ENCODE results near the gene RHO. TPM values are rescaled to one million over a fixed set of nuclear protein-coding genes. Genes with fewer than 3 reads are reported as not detected.
A peak's percentile ranks its signal among the peaks of the same experiment; 100 is the strongest.

Gene RHO
- total and polyA plus RNA-seq, 2 donors (not counting 1 experiment from before 2014, with no cell fraction given), result 0.10 TPM; not detected in 1

DNA sequence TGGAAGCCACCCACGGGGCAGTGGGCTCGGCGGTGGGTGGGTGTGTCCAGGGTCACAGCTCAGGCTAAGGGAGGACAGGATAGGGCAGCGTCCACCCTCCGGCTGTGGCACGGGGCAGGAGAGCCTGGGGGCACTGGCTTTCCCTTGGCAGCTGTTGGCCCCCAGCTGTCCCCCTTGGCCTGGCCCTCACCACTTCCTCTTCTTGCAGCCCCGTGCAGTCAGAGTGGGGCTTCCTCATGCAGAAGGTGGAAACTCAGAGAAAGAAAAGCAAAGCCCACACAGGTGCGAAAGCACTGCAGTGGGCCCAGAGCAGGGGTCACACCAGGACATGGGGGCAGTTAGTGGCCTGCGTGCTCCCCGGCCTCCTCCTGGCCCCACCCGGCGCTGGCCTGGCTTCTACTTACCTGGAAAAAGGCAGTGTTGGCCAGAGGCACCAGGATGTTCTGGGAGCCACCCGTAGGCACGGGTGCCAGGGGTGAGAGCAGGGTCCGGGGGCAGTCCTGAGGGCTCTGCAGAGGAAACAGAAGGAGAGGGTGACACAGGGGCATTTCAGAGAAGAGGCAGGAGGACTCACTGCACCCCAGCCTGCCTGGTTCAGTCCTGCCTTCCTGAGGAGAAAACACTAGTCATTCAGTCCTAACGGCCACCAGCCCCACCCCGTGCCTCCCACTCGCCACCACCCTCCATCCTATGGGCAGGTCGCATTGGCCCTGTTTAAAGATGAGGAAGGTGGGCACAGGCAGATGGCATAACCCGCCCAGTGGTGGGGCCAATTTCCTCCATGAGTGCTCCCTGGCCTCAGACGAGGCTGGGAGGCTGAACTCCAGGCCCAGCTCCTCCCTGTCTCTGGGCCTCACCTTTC, 49.7 kb downstream of the RHO start:
- Histone ChIP-seq H2AFZ (ENCODE audit: insufficient read depth, low read depth, low read length, poor library complexity, severe bottlenecking) (peak overlapping the region; percentile 1), H3K27ac (ENCODE audit: low read length in 2 of 2) (peak overlapping the region; percentile 62 to 83), H3K9ac (ENCODE audit: low read length) (peak overlapping the region; percentile 43), H3K79me2 (ENCODE audit: control insufficient read depth, insufficient read depth, low read length) (no peaks in the 10 kb centered on the region), H3K36me3 (replicated peaks in 1 of 2; ENCODE audit: control extremely low read depth in 1 of 2, control insufficient read depth in 1 of 2, extremely low read depth in 1 of 2, insufficient read depth in 2 of 2, low read length in 1 of 2) (no peaks in the 10 kb centered on the region), H3K9me3 (ENCODE audit: control extremely low read depth in 1 of 3, control insufficient read depth in 2 of 3, insufficient read depth in 1 of 3, low read length in 2 of 3) (no peaks in the 10 kb centered on the region), H3K27me3 (replicated peaks in 1 of 4; ENCODE audit: control extremely low read depth in 1 of 4, control insufficient read depth in 3 of 4, insufficient read depth in 4 of 4, low read length in 3 of 4) (no peaks in the 10 kb centered on the region), H3K4me2 (replicated peaks; ENCODE audit: low read depth, low read length, poor library complexity, severe bottlenecking) (peak overlapping the region; percentile 82), H3K4me3 (ENCODE audit: control extremely low read depth in 1 of 5, extremely low read depth in 1 of 5, insufficient read depth in 1 of 5, low read depth in 2 of 5, low read length in 4 of 5) (peak overlapping the region in 3 of 5 experiments; percentile 10 to 53 (median 21)), H3K4me1 (ENCODE audit: control insufficient read depth in 2 of 2, insufficient read depth in 2 of 2, low read length in 2 of 2) (peaks cover 50 to 65% of the 10 kb centered on the region in 2 donors), H4K20me1 (ENCODE audit: control insufficient read depth, insufficient read depth, low read length, poor library complexity, severe bottlenecking) (no peaks in the 10 kb centered on the region)
- DNase-seq, result peak; percentile 82
- Mint-ChIP-seq H3K9me3 (ENCODE audit: insufficient read depth) (no peaks in the 10 kb centered on the region), H3K27me3 (no peaks in the 10 kb centered on the region), H3K27ac (peak overlapping the region; percentile 96), H3K4me3 (peak overlapping the region; percentile 81), H3K4me1 (peaks cover 66% of the 10 kb centered on the region)
- intact Hi-C loops (cut with micrococcal nuclease), result loop anchor here (1.0 to 5.0 kb wide), 7 partner anchors 17 to 534 kb away; partner anchors contain the start of genes MBD4 and RAB43
- 10% methylated on average over 16 of the region's 21 CpGs for WGBS (ENCODE audit: insufficient coverage)
- ChIA-PET CTCF (interaction anchor here (0.9 to 3.2 kb wide), 9 partner anchors 12 to 88 kb away, joined by 3 to 30 read pairs (median 8); partner anchors contain the start of genes PLXND1 and RHO), POLR2A (interaction anchor here (1.1 to 3.4 kb wide), 6 partner anchors 10 to 52 kb away, joined by 3 to 55 read pairs (median 15); partner anchors contain the start of gene PLXND1)
- TF ChIP-seq CTCF (IDR thresholded peaks at IDR 0.05) (no peak), EZH2 (IDR thresholded peaks at IDR 0.05; ENCODE audit: borderline replicate concordance, insufficient read depth, low read depth, low read length, poor library complexity, severe bottlenecking) (no peak)
- peak; percentile 58 for ATAC-seq (ENCODE audit: low read depth)

GRCh38 chr3:129579991-129580390, 51.6 kb downstream of the RHO start:
- Histone ChIP-seq H3K4me2 (replicated peaks; ENCODE audit: low read depth, low read length, poor library complexity, severe bottlenecking) (no peak overlapping the region), H2AFZ (ENCODE audit: insufficient read depth, low read depth, low read length, poor library complexity, severe bottlenecking) (no peak overlapping the region), H3K27ac (ENCODE audit: low read length in 2 of 2) (no peak overlapping the region), H3K4me1 (ENCODE audit: control insufficient read depth in 2 of 2, insufficient read depth in 2 of 2, low read length in 2 of 2) (peaks cover 40 to 52% of the 10 kb centered on the region in 2 donors), H3K4me3 (ENCODE audit: control extremely low read depth in 1 of 5, extremely low read depth in 1 of 5, insufficient read depth in 1 of 5, low read depth in 2 of 5, low read length in 4 of 5) (no peak overlapping the region), H3K9me3 (ENCODE audit: control extremely low read depth in 1 of 3, control insufficient read depth in 2 of 3, insufficient read depth in 1 of 3, low read length in 2 of 3) (no peaks in the 10 kb centered on the region), H3K36me3 (replicated peaks in 1 of 2; ENCODE audit: control extremely low read depth in 1 of 2, control insufficient read depth in 1 of 2, extremely low read depth in 1 of 2, insufficient read depth in 2 of 2, low read length in 1 of 2) (no peaks in the 10 kb centered on the region), H3K27me3 (replicated peaks in 1 of 4; ENCODE audit: control extremely low read depth in 1 of 4, control insufficient read depth in 3 of 4, insufficient read depth in 4 of 4, low read length in 3 of 4) (no peaks in the 10 kb centered on the region), H3K79me2 (ENCODE audit: control insufficient read depth, insufficient read depth, low read length) (no peaks in the 10 kb centered on the region), H4K20me1 (ENCODE audit: control insufficient read depth, insufficient read depth, low read length, poor library complexity, severe bottlenecking) (no peaks in the 10 kb centered on the region), H3K9ac (ENCODE audit: low read length) (no peak overlapping the region)
- H3K9me3 Mint-ChIP-seq (ENCODE audit: insufficient read depth), result no peaks in the 10 kb centered on the region
- ATAC-seq (ENCODE audit: low read depth) (no peak), DNase-seq (no peak)
- H3K4me1 Mint-ChIP-seq, result peaks cover 55% of the 10 kb centered on the region
- intact Hi-C loops (cut with micrococcal nuclease), result loop anchor here (2.0 to 5.0 kb wide), 5 partner anchors 15 to 532 kb away; partner anchors contain the start of genes MBD4 and RAB43
- POLR2A ChIA-PET, result interaction anchor here (1.0 kb wide), 1 partner anchor 26 kb away, joined by 4 read pairs; no protein-coding TSS in a partner anchor
- peak overlapping the region; percentile 59 for H3K27ac Mint-ChIP-seq
- TF ChIP-seq EZH2 (IDR thresholded peaks at IDR 0.05; ENCODE audit: borderline replicate concordance, insufficient read depth, low read depth, low read length, poor library complexity, severe bottlenecking) (no peak), CTCF (IDR thresholded peaks at IDR 0.05) (no peak)
- no peaks in the 10 kb centered on the region for H3K27me3 Mint-ChIP-seq
- CTCF ChIA-PET, result no interaction called here
- no peak overlapping the region for H3K4me3 Mint-ChIP-seq
- 95% methylated on average over 9 of the region's 10 CpGs for WGBS (ENCODE audit: insufficient coverage)

Measured in B cell (primary cell).